GM13977 (cell line): Measurements from ENCODE around the gene WLS.

Experiments
- DNase-seq: peaks from one replicate; pipeline ENCODE4 v3.0.0; 2012; ENCODE audit warnings: low spot score
- in situ Hi-C: fragments of 300-500 bp; cut with MboI; formaldehyde crosslinking; loops from one replicate; pipeline ENCODE4 v1.12.0; 2022; ENCODE audit warnings: low sequenced_read_pairs, low pct_unique_long_range_greater_than_20kb, mixed read lengths, inconsistent platforms; ENCODE audit not compliant: unreplicated experiment
- TF ChIP-seq, protein P1 (sequence below): IDR thresholded peaks from 2 replicates; pipeline ENCODE4 v1.5.1; 2012; ENCODE audit warnings: mild to moderate bottlenecking, control low read depth; ENCODE audit not compliant: insufficient read depth; ENCODE audit errors: extremely low read depth, missing control alignments

WLS gene

DNA sequence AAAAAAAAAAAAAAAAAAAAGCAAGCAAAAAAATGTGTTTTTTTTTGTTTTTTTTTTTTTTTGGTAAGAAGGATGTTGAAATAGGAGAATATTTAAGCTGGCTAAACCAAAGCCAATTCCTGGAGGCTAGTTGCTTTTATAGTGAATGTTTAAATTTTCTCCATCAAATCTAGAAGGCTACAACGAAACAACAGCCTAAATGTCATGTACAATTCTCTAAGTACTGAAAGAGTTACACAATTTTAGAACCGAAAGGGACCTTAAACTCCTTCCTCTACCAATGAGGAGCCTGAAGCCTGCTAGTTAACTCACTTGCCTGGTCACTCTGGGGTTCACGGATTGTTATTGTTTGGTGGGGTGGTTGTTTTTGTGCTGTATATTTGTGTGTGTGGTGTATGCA is 3.5 kb downstream of the WLS start:
- DNase-seq = no peak
- TF ChIP-seq, protein P1, sequence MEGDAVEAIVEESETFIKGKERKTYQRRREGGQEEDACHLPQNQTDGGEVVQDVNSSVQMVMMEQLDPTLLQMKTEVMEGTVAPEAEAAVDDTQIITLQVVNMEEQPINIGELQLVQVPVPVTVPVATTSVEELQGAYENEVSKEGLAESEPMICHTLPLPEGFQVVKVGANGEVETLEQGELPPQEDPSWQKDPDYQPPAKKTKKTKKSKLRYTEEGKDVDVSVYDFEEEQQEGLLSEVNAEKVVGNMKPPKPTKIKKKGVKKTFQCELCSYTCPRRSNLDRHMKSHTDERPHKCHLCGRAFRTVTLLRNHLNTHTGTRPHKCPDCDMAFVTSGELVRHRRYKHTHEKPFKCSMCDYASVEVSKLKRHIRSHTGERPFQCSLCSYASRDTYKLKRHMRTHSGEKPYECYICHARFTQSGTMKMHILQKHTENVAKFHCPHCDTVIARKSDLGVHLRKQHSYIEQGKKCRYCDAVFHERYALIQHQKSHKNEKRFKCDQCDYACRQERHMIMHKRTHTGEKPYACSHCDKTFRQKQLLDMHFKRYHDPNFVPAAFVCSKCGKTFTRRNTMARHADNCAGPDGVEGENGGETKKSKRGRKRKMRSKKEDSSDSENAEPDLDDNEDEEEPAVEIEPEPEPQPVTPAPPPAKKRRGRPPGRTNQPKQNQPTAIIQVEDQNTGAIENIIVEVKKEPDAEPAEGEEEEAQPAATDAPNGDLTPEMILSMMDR = no peak
- in situ Hi-C loops = no loop called here

DNA sequence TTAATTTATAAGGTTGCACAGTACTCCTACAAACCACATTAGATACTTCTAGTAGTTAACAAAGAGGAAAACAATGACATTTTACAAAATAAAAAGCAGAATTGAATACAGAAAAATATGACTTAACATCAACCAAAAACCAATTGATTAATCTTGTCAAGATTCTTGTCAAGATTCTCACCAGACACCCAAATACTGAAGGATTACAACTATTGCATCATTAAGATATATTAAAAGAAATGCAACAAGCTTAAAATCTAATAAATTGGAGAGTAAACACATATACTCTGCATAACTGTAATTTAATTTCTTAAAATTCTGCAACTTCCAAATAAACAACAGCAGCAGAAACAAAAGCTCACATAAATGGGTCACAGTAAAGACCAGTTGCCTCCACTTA is 4.7 kb downstream of the WLS start:
- in situ Hi-C loops = no loop called here

GRCh38 chr1:68225781-68226180 is 6.5 kb downstream of the WLS start:
- in situ Hi-C loops = no loop called here
- TF ChIP-seq, protein P1 = no peak
- DNase-seq = no peak

More for the DNA sequence above, 4.7 kb downstream of the WLS start:
- TF ChIP-seq, protein P1 = no peak
- DNase-seq = no peak

DNA sequence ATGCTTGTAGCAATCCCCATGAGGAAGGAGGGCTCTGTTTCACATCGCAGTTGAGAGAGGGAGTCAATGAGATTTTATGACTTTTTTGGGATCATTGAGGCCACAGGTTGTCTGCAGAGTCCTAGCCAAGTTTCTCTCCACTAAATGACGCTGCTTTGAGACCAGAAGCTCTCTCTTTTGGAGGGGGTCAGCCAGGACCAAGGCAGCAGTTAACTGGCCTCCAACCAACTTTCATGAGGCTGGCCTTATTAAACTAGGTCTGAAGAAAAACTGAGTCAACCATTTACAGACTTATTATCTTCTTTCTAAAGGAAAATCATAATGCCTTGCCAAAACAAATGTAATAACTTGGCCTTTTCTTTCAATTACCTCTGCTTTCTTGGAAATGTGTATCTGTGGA is 8.6 kb downstream of the WLS start:
- TF ChIP-seq, protein P1 = no peak
- DNase-seq = no peak
- in situ Hi-C loops = no loop called here

GRCh38 chr1:68221980-68222373 is 10.3 kb downstream of the WLS start:
- in situ Hi-C loops = no loop called here
- no peak for DNase-seq

GRCh38 chr1:68221001-68221979 is 11.0 kb downstream of the WLS start:
- no peak for DNase-seq
- in situ Hi-C loops = no loop called here
- TF ChIP-seq, protein P1 = no peak

More at GRCh38 chr1:68221980-68222373, 10.3 kb downstream of the WLS start:
- TF ChIP-seq, protein P1 = no peak
